ENCODE results near the gene ACSL5. TPM values are rescaled to one million over a fixed set of nuclear protein-coding genes. Genes with fewer than 3 reads are reported as not detected.
A peak's percentile ranks its signal among the peaks of the same experiment; 100 is the strongest.

Gene ACSL5
- total and polyA plus RNA-seq, 3 donors from 2014 or later = 10.1 to 20.1 (median 11.4) TPM

- DNase-seq = no peak
- Histone ChIP-seq H3K4me1 (peaks cover 9% of the 10 kb centered on the region), H3K27me3 (no peaks in the 10 kb centered on the region), H3K36me3 (ENCODE audit: low read depth, missing control alignments) (no peaks in the 10 kb centered on the region), H3K9me3 (no peaks in the 10 kb centered on the region), H3K4me3 (no peak overlapping the region), H3K27ac (no peak overlapping the region)
- no peak for TF ChIP-seq POLR2A (IDR thresholded peaks at IDR 0.05)
- no peak for TF ChIP-seq CTCF (IDR thresholded peaks at IDR 0.05)
- WGBS, 2 donors = 40 to 58% methylated on average over 3 of the region's 3 CpGs
- intact Hi-C loops (cut with DNase I; ENCODE audit: low total_unique reads) = no loop called here
Measured at GRCh38 chr10:112421731-112422130, 47.8 kb downstream of the ACSL5 start.

- intact Hi-C loops (cut with DNase I; ENCODE audit: low total_unique reads) = no loop called here
- no peak overlapping the region for H3K4me3 ChIP-seq
- DNase-seq = no peak
- no peaks in the 10 kb centered on the region for H3K27me3 ChIP-seq
- H3K4me1 ChIP-seq = peaks cover 9% of the 10 kb centered on the region
- H3K9me3 ChIP-seq = no peaks in the 10 kb centered on the region
- TF ChIP-seq POLR2A (IDR thresholded peaks at IDR 0.05) = no peak
- no peak for TF ChIP-seq CTCF (IDR thresholded peaks at IDR 0.05)
- H3K36me3 ChIP-seq (ENCODE audit: low read depth, missing control alignments) = no peaks in the 10 kb centered on the region
- H3K27ac ChIP-seq = peak overlapping the region; percentile 44 to 52
- 69 to 88% methylated on average over 2 of the region's 2 CpGs for WGBS, 2 donors
Measured at GRCh38 chr10:112424651-112425050, 50.7 kb downstream of the ACSL5 start.

- Histone ChIP-seq H3K27ac (peak overlapping the region in 1 of 2 donors; percentile 34), H3K36me3 (ENCODE audit: low read depth, missing control alignments) (no peaks in the 10 kb centered on the region), H3K4me3 (no peak overlapping the region), H3K4me1 (peaks cover 9% of the 10 kb centered on the region), H3K9me3 (no peaks in the 10 kb centered on the region), H3K27me3 (no peaks in the 10 kb centered on the region)
- no peak for DNase-seq
- TF ChIP-seq POLR2A (IDR thresholded peaks at IDR 0.05) (no peak), CTCF (IDR thresholded peaks at IDR 0.05) (no peak)
- intact Hi-C loops (cut with DNase I; ENCODE audit: low total_unique reads) = no loop called here
- WGBS, 2 donors = 57 to 60% methylated on average over 2 of the region's 2 CpGs
Measured at GRCh38 chr10:112426111-112426510, 52.2 kb downstream of the ACSL5 start.

- no peak for TF ChIP-seq CTCF (IDR thresholded peaks at IDR 0.05)
- TF ChIP-seq POLR2A (IDR thresholded peaks at IDR 0.05) = no peak
- H3K27ac ChIP-seq = no peak overlapping the region
- 72 to 81% methylated on average over 3 of the region's 3 CpGs for WGBS, 2 donors
- no peaks in the 10 kb centered on the region for H3K9me3 ChIP-seq
- intact Hi-C loops (cut with DNase I; ENCODE audit: low total_unique reads) = no loop called here
- H3K4me3 ChIP-seq = no peak overlapping the region
- H3K36me3 ChIP-seq (ENCODE audit: low read depth, missing control alignments) = no peaks in the 10 kb centered on the region
- H3K27me3 ChIP-seq = no peaks in the 10 kb centered on the region
- peaks cover 4% of the 10 kb centered on the region for H3K4me1 ChIP-seq
- DNase-seq = no peak
Measured at GRCh38 chr10:112429147-112429546, 55.2 kb downstream of the ACSL5 start.

GRCh38 chr10:112429654-112430230, 55.8 kb downstream of the ACSL5 start:
- intact Hi-C loops (cut with DNase I; ENCODE audit: low total_unique reads) = no loop called here
- Histone ChIP-seq H3K27me3 (no peaks in the 10 kb centered on the region), H3K9me3 (no peaks in the 10 kb centered on the region), H3K27ac (no peak overlapping the region), H3K36me3 (ENCODE audit: low read depth, missing control alignments) (no peaks in the 10 kb centered on the region), H3K4me3 (no peak overlapping the region), H3K4me1 (no peaks in the 10 kb centered on the region)
- whole genome bisulfite sequencing, 2 donors = 79 to 84% methylated on average over 15 of the region's 15 CpGs
- no peak for TF ChIP-seq POLR2A (IDR thresholded peaks at IDR 0.05)
- no peak for TF ChIP-seq CTCF (IDR thresholded peaks at IDR 0.05)
- DNase-seq = no peak

All from testis (tissue), 3 donors.